Raji (cell line): ENCODE results near the gene ARHGAP25.
A peak's percentile ranks its signal among the peaks of the same experiment; 100 is the strongest.

Source experiments
- POLR2A ChIP-seq: IDR thresholded peaks from 2 replicates; pipeline ENCODE4 v1.6.1; 2011; ENCODE audit warnings: low read depth, low read length, control low read depth; ENCODE audit not compliant: insufficient read depth

The ARHGAP25 gene

GRCh38 chr2:68779595-68779994 lies 45.0 kb downstream of the ARHGAP25 start:
- TF ChIP-seq POLR2A: no peak

DNA sequence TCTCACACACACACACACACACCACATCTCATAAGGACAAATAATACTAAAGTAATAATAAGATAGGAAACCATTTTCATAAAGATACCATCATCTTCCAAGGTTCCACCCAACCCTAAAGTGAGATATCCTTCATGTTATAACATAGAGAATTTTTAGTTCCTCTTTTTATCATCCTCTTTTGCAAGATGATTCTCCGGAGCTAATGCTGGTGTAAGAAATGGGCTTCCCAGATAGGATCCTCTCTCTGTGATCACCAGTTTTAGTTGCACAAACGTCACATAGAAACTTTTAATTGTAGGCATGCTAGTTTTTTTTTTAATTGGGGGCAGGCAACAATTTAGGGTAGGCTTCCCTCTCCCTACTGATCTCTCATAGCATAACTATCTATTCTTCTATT lies 49.6 kb downstream of the ARHGAP25 start:
- no peak for TF ChIP-seq POLR2A

DNA sequence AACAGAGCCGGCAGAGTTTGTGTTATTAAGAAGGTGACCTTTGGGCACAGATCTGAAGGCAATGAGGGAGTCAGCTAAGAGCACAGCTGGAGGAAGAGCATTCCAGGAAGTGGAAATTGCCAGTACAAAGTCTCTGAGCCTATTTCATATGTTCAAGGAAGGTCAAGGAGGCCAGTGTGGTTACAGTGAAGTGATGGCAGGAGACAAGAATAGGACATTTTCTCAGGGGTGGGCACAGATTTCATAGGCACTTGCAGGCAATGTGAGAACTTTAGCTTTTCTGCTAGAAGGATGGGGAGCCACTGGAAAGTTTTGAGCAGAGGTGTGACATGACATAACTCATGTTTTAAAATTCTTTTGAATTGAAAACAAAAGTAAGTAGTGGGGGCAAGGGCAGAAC lies 50.3 kb downstream of the ARHGAP25 start:
- TF ChIP-seq POLR2A: no peak

DNA sequence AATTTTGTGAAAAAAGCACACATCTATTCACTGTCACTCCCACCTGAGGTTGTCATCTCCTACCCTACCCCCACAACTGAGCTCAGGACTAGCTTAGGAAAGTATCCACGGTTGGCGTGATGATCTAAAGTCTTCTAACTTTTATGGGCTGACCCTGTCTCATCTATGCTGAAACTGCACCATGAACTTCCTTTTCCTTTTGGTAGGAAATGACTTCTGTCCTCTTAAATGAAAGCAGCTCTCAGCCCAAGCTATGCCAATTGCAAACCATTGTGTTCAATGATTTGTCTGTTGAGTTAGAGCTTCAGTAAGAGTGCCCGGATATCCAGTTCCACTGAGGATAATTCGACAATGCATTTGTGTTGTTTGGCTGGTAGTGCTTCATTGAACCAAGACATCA lies 52.7 kb downstream of the ARHGAP25 start:
- TF ChIP-seq POLR2A: no peak

DNA sequence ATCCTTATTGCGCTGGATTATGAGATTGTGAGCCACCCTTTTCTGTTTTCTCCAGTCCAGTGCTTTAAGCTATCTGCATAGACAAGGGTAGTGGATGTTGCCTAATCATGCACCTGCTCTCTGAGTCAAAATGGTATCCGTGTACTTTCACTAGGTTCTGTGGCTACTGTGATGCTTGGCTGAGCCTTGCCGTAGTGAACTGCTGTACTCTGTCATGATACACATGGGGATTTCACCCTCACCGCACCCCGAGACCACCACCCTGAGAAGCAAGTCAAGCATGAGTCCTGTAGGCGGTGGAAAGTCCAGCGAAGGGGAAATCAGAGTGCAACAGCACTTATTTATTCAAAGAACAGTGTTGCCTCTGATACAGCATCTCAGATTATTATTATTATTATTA lies 55.0 kb downstream of the ARHGAP25 start:
- peak; percentile 34; the same call in 1 of the 2 replicates for TF ChIP-seq POLR2A

DNA sequence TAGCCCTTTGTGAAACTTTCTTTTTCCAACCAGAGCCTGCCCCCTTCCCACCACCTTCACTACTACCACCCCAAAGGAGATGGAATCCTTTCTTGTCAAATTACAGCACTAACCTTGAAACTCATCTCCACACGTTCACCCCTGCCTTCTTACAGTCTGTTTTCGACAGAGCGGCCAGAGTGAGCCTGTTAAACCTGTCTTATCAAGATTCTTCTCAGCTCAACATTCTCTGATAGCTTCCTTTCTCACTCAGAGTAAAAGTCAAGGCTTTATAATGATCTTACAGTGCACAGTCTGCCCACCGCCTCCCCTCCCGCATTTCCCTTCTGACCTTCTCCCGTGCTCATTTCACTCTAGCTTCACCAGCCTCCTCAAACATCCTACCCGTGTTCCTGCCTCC lies 56.0 kb downstream of the ARHGAP25 start:
- no peak for TF ChIP-seq POLR2A

GRCh38 chr2:68791914-68792313 lies 57.3 kb downstream of the ARHGAP25 start:
- TF ChIP-seq POLR2A: no peak

- TF ChIP-seq POLR2A: no peak
These were observed 58.1 kb downstream of the ARHGAP25 start for GRCh38 chr2:68792751-68793150.

DNA sequence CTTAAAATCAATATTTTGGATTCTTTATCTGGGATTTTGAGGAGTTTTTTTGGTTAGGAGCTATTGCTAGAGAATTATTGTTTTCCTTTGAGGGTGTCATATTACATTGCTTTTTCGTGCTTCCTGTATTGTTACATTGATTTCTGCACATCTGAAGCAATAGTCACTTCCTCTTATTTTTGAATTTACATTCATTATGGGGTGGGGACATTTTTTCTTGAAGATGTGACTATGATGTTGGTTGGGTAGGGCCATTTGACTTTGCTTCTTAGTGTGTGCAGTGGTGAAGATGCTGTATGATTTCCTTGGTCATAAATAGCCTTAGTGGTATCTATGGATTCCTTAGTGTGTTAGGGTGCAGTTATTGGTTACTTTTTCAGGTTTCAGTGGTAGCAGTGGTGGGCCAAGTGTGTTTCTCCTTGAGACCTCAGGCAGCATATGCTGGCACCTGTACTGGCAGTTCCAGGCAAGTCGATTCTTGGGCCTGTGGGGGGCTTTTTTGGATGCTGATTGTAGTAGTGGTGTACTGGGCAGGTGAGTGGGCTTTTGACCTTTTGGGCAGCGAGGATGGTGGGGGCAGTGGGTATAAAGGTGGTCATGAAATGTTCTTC lies 61.8 kb downstream of the ARHGAP25 start:
- TF ChIP-seq POLR2A: no peak

- no peak for TF ChIP-seq POLR2A
These were observed 64.0 kb downstream of the ARHGAP25 start for GRCh38 chr2:68798569-68798968.

GRCh38 chr2:68799140-68800026 lies 64.8 kb downstream of the ARHGAP25 start:
- TF ChIP-seq POLR2A: no peak

DNA sequence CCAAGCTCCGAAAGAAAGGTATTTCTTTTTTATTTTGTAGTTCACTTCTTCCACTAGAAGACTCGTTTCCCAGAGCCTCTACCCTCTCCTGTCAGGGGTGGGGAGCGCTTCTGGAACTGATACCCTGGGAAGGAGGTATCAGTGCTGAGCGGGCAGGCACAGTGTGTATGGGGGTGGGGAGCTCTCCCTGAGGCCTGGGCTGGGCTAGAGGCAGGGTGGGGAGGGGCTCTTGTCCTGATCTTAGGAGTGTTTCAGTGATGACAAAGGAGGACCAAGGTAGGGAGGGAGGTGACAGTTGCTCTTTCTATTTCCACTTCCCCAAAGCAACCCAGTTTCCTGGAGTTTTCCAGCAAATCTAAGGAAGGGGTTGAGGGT lies 65.4 kb downstream of the ARHGAP25 start:
- no peak for TF ChIP-seq POLR2A

DNA sequence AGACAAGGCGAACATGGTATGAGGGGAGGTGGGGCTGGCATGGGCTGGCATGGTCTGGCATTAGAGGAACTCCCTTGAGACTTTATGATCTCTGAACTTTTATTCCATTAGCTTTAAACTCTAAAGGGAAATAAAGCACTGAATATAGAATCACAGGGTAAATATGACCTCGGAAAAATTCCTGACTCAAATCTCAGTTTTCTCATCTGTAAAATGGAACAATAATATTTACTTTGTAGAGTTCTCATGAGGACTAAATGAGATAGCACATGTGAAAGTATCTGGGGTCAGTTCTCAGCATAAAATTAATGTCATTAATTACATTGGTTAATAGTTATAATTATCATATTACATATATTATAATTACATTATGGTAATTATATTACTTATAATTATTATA lies 65.9 kb downstream of the ARHGAP25 start:
- TF ChIP-seq POLR2A: no peak

GRCh38 chr2:68805025-68805424 lies 70.4 kb downstream of the ARHGAP25 start:
- no peak for TF ChIP-seq POLR2A

- TF ChIP-seq POLR2A: no peak
These were observed 72.0 kb downstream of the ARHGAP25 start for GRCh38 chr2:68806511-68807109.

DNA sequence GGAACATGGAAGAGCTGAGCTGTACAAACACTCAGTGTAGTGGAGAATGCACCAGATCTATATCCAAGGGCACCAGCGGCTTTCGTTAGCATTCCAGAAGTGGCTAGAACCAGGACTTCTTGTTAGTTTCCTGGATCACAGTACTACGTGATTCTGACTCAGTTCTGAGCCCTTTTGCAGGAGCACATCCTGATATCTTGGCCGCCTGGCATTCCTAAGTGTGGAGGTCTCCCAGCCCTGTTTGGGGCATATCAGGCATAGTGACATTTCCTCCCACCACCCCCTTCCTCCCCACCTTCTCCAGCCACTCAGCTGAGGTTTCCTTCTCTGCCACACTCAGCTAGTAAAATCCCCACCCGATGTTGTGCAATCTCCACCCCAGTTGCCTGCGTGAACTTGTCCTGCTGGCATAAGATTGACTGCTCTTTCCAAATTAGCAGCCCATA lies 73.2 kb downstream of the ARHGAP25 start:
- no peak for TF ChIP-seq POLR2A
